Tongue (tissue), 2 donors: Measurements from ENCODE around the gene TP53BP1. TPM values are rescaled to one million over a fixed set of nuclear protein-coding genes. Genes with fewer than 3 reads are reported as not detected.
"Not testable (repeated sequence)": the region's sequence is repeated elsewhere in the genome, so short reads cannot be mapped to it uniquely, and the experiment has no call there.

Source experiments
- DNase-seq: peaks from one replicate; pipeline ENCODE4 v3.0.0-alpha.2; 2015
- total RNA-seq: library from RNA; depleted of rRNA; stranded (reverse); fragments of >200 nt; gene quantifications from one replicate; pipeline ENCODE4 v1.2.3, GENCODE V29; 2014

The TP53BP1 gene
- total RNA-seq, result 87.9 TPM

- DNase-seq, result peak; percentile 98
Observed at GRCh38 chr15:43492673-43493601, at the start of gene TP53BP1. TSS of gene TP53BP1 (minus strand) at chr15:43493156. CDS start at chr15:43493043, 113 bp downstream.

GRCh38 chr15:43541785-43542184, 48.8 kb upstream of the TP53BP1 start:
- DNase-seq, result no peak

- no peak for DNase-seq
Observed at GRCh38 chr15:43538091-43538490, 45.1 kb upstream of the TP53BP1 start.

GRCh38 chr15:43534897-43535296, 41.9 kb upstream of the TP53BP1 start:
- DNase-seq, result no peak

GRCh38 chr15:43532826-43533225, 39.9 kb upstream of the TP53BP1 start:
- not testable (repeated sequence) for DNase-seq

GRCh38 chr15:43531018-43531670, 38.2 kb upstream of the TP53BP1 start:
- DNase-seq, result peak; percentile 41

GRCh38 chr15:43529587-43530345, 36.8 kb upstream of the TP53BP1 start:
- no peak for DNase-seq

GRCh38 chr15:43529141-43529540, 36.2 kb upstream of the TP53BP1 start:
- DNase-seq, result no peak

GRCh38 chr15:43528542-43529007, 35.6 kb upstream of the TP53BP1 start:
- no peak for DNase-seq

- no peak for DNase-seq
Observed at GRCh38 chr15:43527802-43528541, 35.0 kb upstream of the TP53BP1 start.

GRCh38 chr15:43527016-43527801, 34.3 kb upstream of the TP53BP1 start:
- DNase-seq, result peak; percentile 43

- no peak for DNase-seq
Observed at GRCh38 chr15:43526261-43526930, 33.4 kb upstream of the TP53BP1 start.

GRCh38 chr15:43525131-43525530, 32.2 kb upstream of the TP53BP1 start:
- no peak for DNase-seq

GRCh38 chr15:43524254-43524845, 31.4 kb upstream of the TP53BP1 start:
- DNase-seq, result no peak

GRCh38 chr15:43523646-43524045, 30.7 kb upstream of the TP53BP1 start:
- DNase-seq, result no peak

- no peak for DNase-seq
Observed at GRCh38 chr15:43522247-43522646, 29.3 kb upstream of the TP53BP1 start.

GRCh38 chr15:43521419-43521818, 28.5 kb upstream of the TP53BP1 start:
- no peak for DNase-seq

- no peak for DNase-seq
Observed at GRCh38 chr15:43520138-43520537, 27.2 kb upstream of the TP53BP1 start.

GRCh38 chr15:43519196-43519595, 26.2 kb upstream of the TP53BP1 start:
- no peak for DNase-seq

GRCh38 chr15:43518197-43518761, 25.3 kb upstream of the TP53BP1 start:
- DNase-seq, result peak; percentile 84
